Stimulated activated naive CD8-positive, alpha-beta T cell treated with anti-CD3 and anti-CD28 coated beads, Interleukin-15, Interleukin-2, amounts not matched to agents 100 U/mL and 50 U/mL, for 24 hours (primary cell): Measurements from ENCODE around the gene ABCF2.

Source experiments
- ATAC-seq: fragments of 150-1000 bp; cut with Tn5 transposase; one replicate; pipeline ENCODE4 v1.10.0; 2021
- DNase-seq: peaks from one replicate; pipeline ENCODE4 v3.0.0; 2021

Gene ABCF2

GRCh38 chr7:151226875-151227782 is at the start of gene ABCF2:
Gene ABCF2, minus strand, starts transcription at chr7:151227205. Its CDS starts 747 bp downstream, at chr7:151226458.
- DNase-seq = peak; percentile 99
- ATAC-seq = peak; percentile 100

- no peak for DNase-seq
- no peak for ATAC-seq
These were observed 49.0 kb upstream of the ABCF2 start for GRCh38 chr7:151275813-151276577.

DNA sequence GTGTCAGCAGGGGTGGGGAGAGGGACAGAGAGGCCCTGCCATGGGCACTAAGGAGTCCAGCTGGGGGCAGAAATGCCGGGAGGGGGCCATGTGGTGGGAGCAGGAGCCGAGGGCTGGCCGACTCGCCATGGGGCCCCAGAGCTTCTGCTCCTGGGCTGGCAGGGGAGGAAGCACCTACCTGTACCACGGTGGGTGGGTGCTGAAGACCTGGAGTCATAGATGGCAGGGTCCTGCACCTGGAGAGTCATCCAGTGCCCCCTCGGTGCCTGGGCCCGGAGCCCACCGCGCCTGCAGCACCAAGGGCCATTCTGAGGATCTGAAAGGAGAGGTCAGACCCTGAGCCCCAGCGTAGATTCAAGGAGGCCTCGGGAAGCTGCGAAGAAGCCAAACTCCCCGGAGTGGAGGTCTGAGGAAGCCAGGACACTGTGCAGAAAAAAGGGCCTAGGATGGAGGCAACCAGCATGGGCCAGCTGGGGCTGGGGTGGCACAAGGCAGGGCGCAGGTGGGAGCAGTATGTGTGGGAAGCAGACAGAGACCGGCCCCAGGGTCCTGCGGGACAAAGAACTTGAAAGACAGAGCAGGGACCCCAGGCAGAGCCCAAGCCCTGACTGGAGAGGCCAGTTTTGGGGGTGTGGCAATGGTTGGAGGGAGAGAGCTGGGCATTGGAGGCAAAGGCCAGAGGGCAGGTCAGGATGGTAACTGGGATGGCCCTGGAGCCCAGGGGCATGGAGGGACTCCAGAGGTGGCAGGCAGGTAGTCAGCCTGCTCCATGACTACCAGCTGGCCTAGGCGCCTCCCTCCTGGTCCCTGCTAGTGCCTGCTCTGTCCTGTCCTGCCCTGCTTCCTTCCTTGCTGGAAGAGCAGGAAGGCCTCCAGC is 48.2 kb upstream of the ABCF2 start:
- DNase-seq = no peak
- ATAC-seq = no peak

GRCh38 chr7:151274396-151274795 is 47.4 kb upstream of the ABCF2 start:
- DNase-seq = no peak
- ATAC-seq = no peak

- DNase-seq (no peak), ATAC-seq (no peak)
These were observed 46.8 kb upstream of the ABCF2 start for GRCh38 chr7:151273651-151274390.

DNA sequence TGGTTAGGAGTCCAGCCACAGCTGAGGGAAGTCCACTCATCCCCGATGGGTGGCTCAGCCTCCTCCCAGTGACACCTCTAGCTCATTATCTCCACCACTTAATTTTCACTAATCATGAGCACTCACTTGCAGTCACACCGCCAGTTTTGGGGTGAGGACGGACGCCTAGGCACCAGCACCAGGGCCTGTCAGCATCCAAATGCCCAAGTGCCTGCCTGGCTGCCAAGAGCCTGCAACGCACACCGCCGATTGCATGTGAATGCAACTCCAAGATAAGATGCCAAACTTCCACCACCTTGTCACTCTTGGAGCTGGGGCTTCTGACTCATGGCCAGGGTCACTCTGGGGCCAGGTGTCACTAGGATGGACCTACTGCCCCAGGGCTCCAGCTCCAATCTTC is 45.9 kb upstream of the ABCF2 start:
- ATAC-seq = no peak
- no peak for DNase-seq

GRCh38 chr7:151272405-151272804 is 45.4 kb upstream of the ABCF2 start:
- no peak for ATAC-seq
- DNase-seq = no peak

DNA sequence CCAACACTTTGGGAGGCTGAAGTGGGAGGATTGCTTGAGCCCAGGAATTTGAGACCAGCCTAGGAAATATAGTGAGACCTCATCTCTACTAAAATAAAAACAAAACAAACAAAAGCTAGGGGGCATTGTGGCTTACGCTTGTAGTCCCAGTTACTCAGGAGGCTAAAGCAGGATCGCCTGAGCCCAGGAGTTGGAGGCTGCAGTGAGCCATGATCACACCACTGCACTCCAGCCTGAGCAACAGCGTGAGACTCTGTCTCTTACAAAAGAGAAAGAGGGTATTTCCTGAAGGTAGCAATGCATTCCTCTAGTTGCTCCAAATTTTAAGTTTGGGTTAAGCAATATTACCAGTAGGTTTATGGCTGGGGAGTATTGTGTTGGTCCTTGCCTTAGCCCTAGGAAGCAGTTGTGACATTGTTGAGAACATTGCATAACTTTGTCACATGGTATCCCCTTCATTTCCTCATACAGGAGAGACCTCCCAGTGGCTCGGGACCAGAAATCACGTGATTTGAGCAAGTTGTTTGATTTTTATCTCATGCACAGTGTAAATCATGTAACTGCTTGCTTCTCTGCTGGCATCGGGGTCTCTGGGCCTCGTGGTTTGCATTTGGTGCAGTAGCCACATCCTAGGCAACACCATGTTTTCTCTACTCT is 44.8 kb upstream of the ABCF2 start:
- DNase-seq (no peak), ATAC-seq (no peak)

DNA sequence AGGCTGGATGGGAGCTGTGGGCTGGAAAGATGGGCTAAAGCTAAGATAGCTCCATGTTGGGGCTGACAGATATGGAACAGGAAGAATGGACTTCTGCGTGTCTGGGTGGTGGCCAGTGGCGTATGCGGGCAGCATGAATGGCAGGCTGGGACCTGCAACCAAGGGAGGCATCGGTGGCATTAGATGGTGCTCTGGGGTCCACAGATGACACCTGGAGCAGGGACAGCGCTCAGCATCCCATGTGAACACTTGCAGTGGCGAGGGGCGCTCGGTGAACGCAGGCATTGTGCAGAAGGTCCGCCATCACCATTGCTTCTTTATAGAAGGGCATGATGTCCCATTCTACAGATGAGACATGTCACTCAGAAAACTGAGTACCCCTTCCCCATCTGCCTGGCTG is 42.5 kb upstream of the ABCF2 start:
- DNase-seq = no peak
- no peak for ATAC-seq

GRCh38 chr7:151265351-151265931 is 38.4 kb upstream of the ABCF2 start:
- DNase-seq (no peak), ATAC-seq (no peak)

DNA sequence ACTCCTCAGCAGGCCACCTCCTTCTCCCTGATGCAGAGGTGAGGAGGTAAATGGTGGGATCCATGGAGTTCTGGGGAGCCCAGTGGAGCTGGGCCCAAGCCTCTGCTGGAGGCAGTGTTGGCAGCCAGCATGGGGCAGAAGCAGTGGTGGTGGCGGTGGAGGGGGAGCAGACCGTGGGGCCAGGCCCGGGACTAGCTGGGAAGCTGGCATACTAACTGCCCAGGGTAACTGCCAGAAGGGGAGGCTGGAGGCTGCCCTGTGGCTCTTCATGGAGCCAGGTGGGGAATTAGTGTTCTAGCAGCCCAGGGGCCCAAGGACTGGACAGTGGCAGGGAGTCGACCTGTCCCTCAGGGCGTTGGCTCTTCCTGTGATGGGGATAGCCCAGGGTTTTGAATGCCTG is 37.6 kb upstream of the ABCF2 start:
- DNase-seq (no peak), ATAC-seq (no peak)

GRCh38 chr7:151261529-151261928 is 34.5 kb upstream of the ABCF2 start:
- ATAC-seq = no peak

GRCh38 chr7:151260883-151261282 is 33.9 kb upstream of the ABCF2 start:
- DNase-seq = no peak
- no peak for ATAC-seq

More at GRCh38 chr7:151261529-151261928, 34.5 kb upstream of the ABCF2 start:
- DNase-seq = no peak

DNA sequence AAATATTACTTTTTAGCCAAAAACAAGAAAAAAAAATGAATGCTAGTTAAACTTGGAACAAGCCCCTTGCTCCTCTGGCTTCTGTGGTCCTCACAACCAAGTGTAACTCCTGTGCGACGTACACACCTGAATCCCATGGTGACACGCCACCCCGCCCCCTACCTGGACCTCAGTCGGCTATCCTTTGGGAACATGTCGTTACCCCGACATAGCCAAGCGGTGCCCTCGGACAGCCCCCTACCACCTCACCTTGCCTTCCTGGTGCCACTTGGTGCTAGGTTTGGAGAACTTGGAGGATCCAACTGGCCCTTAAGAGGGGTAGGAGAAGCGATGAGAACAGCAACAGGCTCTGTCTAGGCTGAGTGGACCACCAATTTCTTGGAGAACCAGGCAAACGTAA is 33.5 kb upstream of the ABCF2 start:
- DNase-seq (no peak), ATAC-seq (no peak)

GRCh38 chr7:151257990-151258389 is 31.0 kb upstream of the ABCF2 start:
- ATAC-seq = no peak
- no peak for DNase-seq

- ATAC-seq = no peak
- DNase-seq = no peak
These were observed 29.5 kb upstream of the ABCF2 start for GRCh38 chr7:151256410-151257045.

DNA sequence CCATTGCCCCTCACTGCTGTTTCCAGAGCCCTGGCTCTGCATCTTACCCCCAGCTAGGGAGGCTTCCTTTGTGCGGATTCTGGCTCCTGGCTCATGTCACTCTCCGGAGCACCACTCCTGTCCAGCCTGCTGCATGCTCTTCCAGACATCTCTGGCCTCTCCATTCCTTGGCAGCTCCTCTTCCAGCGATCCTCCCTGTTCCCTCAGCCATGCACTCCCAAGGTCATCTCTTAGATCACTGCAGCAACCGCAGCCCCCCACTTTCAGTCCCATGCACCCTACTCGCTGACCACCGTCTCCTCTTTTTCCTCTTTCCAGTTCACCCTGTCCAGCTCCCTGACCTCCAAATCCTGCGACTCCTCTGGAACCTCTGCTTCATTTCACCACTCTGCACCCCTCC is 28.4 kb upstream of the ABCF2 start:
- no peak for DNase-seq
- ATAC-seq = no peak

- DNase-seq = no peak
- no peak for ATAC-seq
These were observed 27.8 kb upstream of the ABCF2 start for GRCh38 chr7:151254851-151255250.

GRCh38 chr7:151254316-151254715 is 27.3 kb upstream of the ABCF2 start:
- ATAC-seq = no peak

More at GRCh38 chr7:151254316-151254715, 27.3 kb upstream of the ABCF2 start:
- DNase-seq = no peak
